C4-2B (cell line): ENCODE measurements around the gene SENP7.
A peak's percentile ranks its signal among the peaks of the same experiment; 100 is the strongest.
"Not testable (repeated sequence)": the region's sequence is repeated elsewhere in the genome, so short reads cannot be mapped to it uniquely, and the experiment has no call there.

Source experiments
- H3K27ac ChIP-seq: fragments of 450-650 bp; 2 replicates; pipeline ENCODE4 v1.5.1; 2017
- CTCF ChIP-seq: fragments of 450-650 bp; conservative IDR thresholded peaks from 2 replicates; pipeline ENCODE4 v1.5.1; 2017; ENCODE audit warnings: mild to moderate bottlenecking
- ZFX ChIP-seq: fragments of 450-650 bp; IDR thresholded peaks from 2 replicates; pipeline ENCODE4 v1.6.1; 2017

The SENP7 gene

DNA sequence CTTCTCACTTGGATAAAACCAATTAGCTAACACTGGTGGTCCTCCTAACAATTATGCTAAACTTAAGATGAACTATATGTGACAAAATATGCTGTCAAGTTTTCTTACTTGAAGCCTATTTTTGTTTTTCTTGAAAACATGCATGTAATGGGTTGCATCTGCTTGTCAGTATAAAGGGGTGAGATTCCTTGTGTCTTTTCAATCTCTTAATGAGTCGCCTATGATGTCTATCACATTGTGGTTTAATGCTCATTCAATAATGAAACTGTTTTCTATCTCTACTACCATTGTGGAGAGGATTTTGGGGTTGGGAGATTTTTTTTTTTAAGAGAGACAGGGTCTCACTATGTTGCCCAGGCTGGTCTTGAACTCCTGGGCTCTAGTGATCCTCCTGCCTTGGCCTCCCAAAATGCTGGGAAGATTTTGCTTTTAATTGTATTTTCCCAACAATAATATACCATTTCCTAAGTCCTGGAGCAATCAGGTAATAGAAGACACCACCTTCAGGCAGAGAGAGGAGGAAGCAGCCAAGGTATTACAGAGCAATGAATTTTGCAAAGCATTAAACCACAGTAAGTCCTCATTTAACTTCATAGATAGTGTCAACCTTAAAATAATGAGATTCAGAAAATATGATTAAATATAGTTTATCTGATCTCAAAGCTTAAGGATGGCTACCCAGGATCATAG, 31.3 kb upstream of the SENP7 start:
- no peak overlapping the region for H3K27ac ChIP-seq
- TF ChIP-seq CTCF (peak; percentile 14; the same call in 1 of the 2 replicates), ZFX (no peak)

DNA sequence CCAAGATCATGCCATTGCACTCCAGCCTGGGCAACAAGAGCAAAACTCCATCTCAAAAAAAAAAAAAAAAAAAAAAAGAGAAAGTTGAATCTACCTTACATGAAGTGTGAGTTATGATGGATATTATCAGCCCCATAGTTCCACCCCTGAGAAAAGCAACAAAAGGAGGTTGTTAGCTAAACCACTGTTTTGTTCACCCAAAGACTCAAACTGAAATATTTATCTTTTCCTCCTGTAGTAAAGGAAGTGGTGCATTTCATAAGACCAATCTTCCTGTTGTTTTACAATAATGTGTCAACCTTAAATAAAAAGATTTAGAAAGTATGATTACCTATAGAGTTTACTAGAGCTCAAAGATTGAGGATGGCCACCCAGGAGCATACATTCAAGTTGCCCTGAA, 29.9 kb upstream of the SENP7 start:
- TF ChIP-seq ZFX (no peak), CTCF (no peak)
- H3K27ac ChIP-seq = no peak overlapping the region

DNA sequence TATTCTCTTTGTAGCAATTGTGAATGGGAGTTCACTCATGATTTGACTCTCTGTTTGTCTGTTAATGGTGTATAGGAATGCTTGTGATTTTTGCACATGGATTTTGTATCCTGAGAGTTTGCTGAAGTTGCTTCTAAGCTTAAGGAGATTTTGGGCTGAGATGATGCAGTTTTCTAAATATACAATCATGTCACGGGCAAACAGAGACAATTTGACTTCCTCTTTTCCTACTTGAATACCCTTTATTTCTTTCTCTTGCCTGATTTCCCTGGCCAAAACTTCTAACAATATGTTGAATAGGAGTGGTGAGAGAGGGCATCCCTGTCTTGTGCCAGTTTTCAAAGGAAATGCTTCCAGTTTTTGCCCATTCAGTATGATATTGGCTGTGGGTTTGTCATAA, 23.9 kb upstream of the SENP7 start:
- H3K27ac ChIP-seq = not testable (repeated sequence)

GRCh38 chr3:101536266-101536665, 23.3 kb upstream of the SENP7 start:
- no peak overlapping the region for H3K27ac ChIP-seq
- TF ChIP-seq CTCF (no peak), ZFX (no peak)

GRCh38 chr3:101535221-101535620, 22.2 kb upstream of the SENP7 start:
- TF ChIP-seq ZFX = no peak
- H3K27ac ChIP-seq = no peak overlapping the region

DNA sequence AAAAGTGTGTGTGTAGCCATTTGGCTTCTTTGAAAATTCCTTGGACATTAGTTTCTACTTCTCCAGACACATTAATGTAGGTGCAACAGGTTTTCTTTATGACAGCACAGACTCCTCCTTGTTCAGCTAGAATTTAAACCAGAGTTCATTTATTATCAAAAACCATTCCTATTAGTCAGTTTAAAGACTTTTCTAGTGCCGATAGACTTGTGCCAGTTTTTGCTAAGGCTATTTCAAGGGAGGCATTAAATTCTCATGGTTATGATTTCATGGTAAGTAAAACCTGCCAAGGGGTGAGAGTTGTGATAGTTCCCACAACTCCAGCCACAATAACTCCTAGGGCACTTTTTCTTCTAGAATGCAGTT, 20.6 kb upstream of the SENP7 start:
- TF ChIP-seq CTCF = no peak
- TF ChIP-seq ZFX = no peak
- H3K27ac ChIP-seq = no peak overlapping the region

- TF ChIP-seq CTCF = no peak
- TF ChIP-seq ZFX = no peak
- no peak overlapping the region for H3K27ac ChIP-seq
These were observed 20.0 kb upstream of the SENP7 start for GRCh38 chr3:101532783-101533602.

DNA sequence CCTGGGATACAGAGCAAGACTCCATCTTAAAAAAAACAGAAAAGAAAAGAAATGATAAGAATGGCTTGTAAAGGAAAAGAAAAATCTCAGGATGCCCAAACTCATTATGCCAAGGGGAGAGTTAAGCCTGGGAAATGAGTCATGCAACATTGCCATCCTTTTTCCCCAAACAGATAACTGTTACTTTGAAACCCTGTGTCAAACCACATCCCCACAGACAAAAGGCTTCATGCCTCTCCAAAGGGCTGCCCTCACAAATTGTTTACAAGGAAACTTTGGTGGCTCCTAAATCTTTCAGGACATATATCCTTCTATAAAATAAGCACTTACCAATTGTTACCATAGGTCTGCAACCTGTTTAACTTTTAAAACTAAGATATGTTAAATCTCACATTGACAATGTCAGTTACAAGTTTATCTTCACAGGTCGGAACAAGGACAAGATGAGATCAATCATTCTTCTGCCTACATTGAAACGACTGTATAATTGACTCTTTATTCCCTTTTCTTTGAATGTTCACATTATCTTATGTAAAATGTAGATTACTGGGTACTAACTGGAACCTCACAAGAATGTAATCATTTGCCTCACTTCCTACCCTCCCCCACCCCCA, 18.6 kb upstream of the SENP7 start:
- TF ChIP-seq CTCF (no peak), ZFX (no peak)
- no peak overlapping the region for H3K27ac ChIP-seq
